Liver (tissue), 9 donors: Measurements from ENCODE around the gene SPATA1. TPM values are rescaled to one million over a fixed set of nuclear protein-coding genes. Genes with fewer than 3 reads are reported as not detected.
A peak's percentile ranks its signal among the peaks of the same experiment; 100 is the strongest.

Experiments
- DNase-seq: peaks from one replicate; pipeline ENCODE4 v3.0.0-alpha.2; 2017; ENCODE audit warnings: low spot score
- H3K27ac ChIP-seq, 2 donors: one replicate each; pipeline ENCODE4 v1.7.0; 2013; ENCODE audit warnings: inconsistent platforms in 2 of 2, low read length in 2 of 2, control low read depth in 1 of 2, low read depth in 1 of 2, mild to moderate bottlenecking in 1 of 2
- H3K27me3 ChIP-seq, 4 donors: one replicate each; pipeline versions ENCODE4 v1.6.1 to v1.7.0; 2013; ENCODE audit warnings: low read length in 3 of 4, inconsistent platforms in 1 of 4, mild to moderate bottlenecking in 1 of 4, moderate library complexity in 1 of 4; ENCODE audit not compliant: control insufficient read depth in 4 of 4, insufficient read depth in 4 of 4
- H3K36me3 ChIP-seq, 4 donors: one replicate each; pipeline versions ENCODE4 v1.6.1 to v1.7.0; 2013; ENCODE audit warnings: low read length in 3 of 4, mild to moderate bottlenecking in 3 of 4, low read depth in 1 of 4, moderate library complexity in 1 of 4; ENCODE audit not compliant: control insufficient read depth in 4 of 4, insufficient read depth in 3 of 4
- H3K4me1 ChIP-seq, 4 donors: one replicate each; pipeline versions ENCODE4 v1.6.1 to v1.7.0; 2013; ENCODE audit warnings: low read length in 3 of 4, mild to moderate bottlenecking in 3 of 4, moderate library complexity in 1 of 4; ENCODE audit not compliant: control insufficient read depth in 4 of 4, insufficient read depth in 4 of 4
- H3K4me3 ChIP-seq, 3 donors: one replicate each; pipeline versions ENCODE4 v1.6.1 to v1.7.0; 2013; ENCODE audit warnings: low read length in 3 of 3, control low read depth in 1 of 3, low read depth in 1 of 3, mild to moderate bottlenecking in 1 of 3
- H3K9ac ChIP-seq, 2 donors: one replicate each; pipeline ENCODE4 v1.7.0; 2013; ENCODE audit warnings: low read length in 2 of 2, mild to moderate bottlenecking in 2 of 2, moderate library complexity in 2 of 2, control low read depth in 1 of 2, low read depth in 1 of 2
- H3K9me3 ChIP-seq, 4 donors: one replicate each; pipeline versions ENCODE4 v1.6.1 to v1.7.0; 2013; ENCODE audit warnings: low read length in 3 of 4; ENCODE audit not compliant: control insufficient read depth in 4 of 4
- EGR1 ChIP-seq, 2 donors: IDR thresholded peaks; 2 replicates each; pipeline ENCODE4 v1.6.1; 2016 to 2018; ENCODE audit warnings: antibody characterized with exemption in 2 of 2, low read depth in 2 of 2
- FOXA1 ChIP-seq: IDR thresholded peaks from 2 replicates; pipeline ENCODE4 v1.6.1; 2016; ENCODE audit warnings: antibody characterized with exemption
- FOXA2 ChIP-seq: IDR thresholded peaks from 2 replicates; pipeline ENCODE4 v1.6.1; 2016; ENCODE audit warnings: antibody characterized with exemption
- HNF4A ChIP-seq, 2 donors: conservative IDR thresholded peaks; 2 replicates each; pipeline ENCODE4 v1.6.1; 2016; ENCODE audit warnings: antibody characterized with exemption in 2 of 2, mild to moderate bottlenecking in 2 of 2
- HNF4G ChIP-seq: IDR thresholded peaks from 2 replicates; pipeline ENCODE4 v1.6.1; 2016; ENCODE audit warnings: antibody characterized with exemption
- JUND ChIP-seq, 2 donors: IDR thresholded peaks; 2 replicates each; pipeline ENCODE4 v1.6.1; 2016; ENCODE audit warnings: antibody characterized with exemption in 2 of 2
- NR2F2 ChIP-seq: IDR thresholded peaks from 2 replicates; pipeline ENCODE4 v1.6.1; 2016; ENCODE audit warnings: antibody characterized with exemption
- RAD21 ChIP-seq, 2 donors: IDR thresholded peaks; 2 replicates each; pipeline ENCODE4 v1.6.1; 2016; ENCODE audit warnings: antibody characterized with exemption in 2 of 2, mild to moderate bottlenecking in 2 of 2
- RXRA ChIP-seq, 2 donors: IDR thresholded peaks; 2 replicates each; pipeline ENCODE4 v1.6.1; 2017 to 2018; ENCODE audit warnings: antibody characterized with exemption in 2 of 2, mild to moderate bottlenecking in 1 of 2
- SP1 ChIP-seq: IDR thresholded peaks from 2 replicates; pipeline ENCODE4 v1.6.1; 2018; ENCODE audit warnings: antibody characterized with exemption, mild to moderate bottlenecking
- TAF1 ChIP-seq: conservative IDR thresholded peaks from 2 replicates; pipeline ENCODE4 v1.6.1; 2016; ENCODE audit warnings: antibody characterized with exemption, mild to moderate bottlenecking
- YY1 ChIP-seq: IDR thresholded peaks from 2 replicates; pipeline ENCODE4 v1.6.1; 2016; ENCODE audit warnings: antibody characterized with exemption, mild to moderate bottlenecking
- WGBS: extraction: QIAGEN DNeasy Blood & Tissue Kit; methylation state at CpG from one replicate; pipeline ENCODE4 v1.1.7; 2013; 5-methylcytosine and 5-hydroxymethylcytosine counted together
- polyA plus RNA-seq, 2 donors: library from polyadenylated mRNA; stranded (reverse) in 1 of 2; unstranded in 1 of 2; fragments of 200-250 nt in 1 of 2; fragments of >200 nt in 1 of 2; fragmentation: Nextera tagmentation in 1 of 2; extraction: Ambion mirVana in 1 of 2; gene quantifications; one replicate each; pipeline versions ENCODE4 v1.2.1 to v1.2.3, GENCODE V29; 2013 to 2015
- total RNA-seq, 2 donors: library from RNA; depleted of rRNA; stranded (reverse); fragments of >200 nt; gene quantifications; one replicate each; pipeline ENCODE4 v1.2.3, GENCODE V29; 2014
- TF ChIP-seq, protein P1 (sequence below): IDR thresholded peaks from 2 replicates; pipeline ENCODE4 v1.6.1; 2016; ENCODE audit warnings: antibody characterized with exemption
- TF ChIP-seq, protein P2 (sequence below): fragments of 150-350 bp; IDR thresholded peaks from 2 replicates; pipeline ENCODE4 v1.5.1; 2017; ENCODE audit warnings: improper control_type of control experiment, low read depth, low read length; ENCODE audit not compliant: missing input control
- TF ChIP-seq, protein P3 (sequence below): IDR thresholded peaks from 2 replicates; pipeline ENCODE4 v1.6.1; 2016; ENCODE audit warnings: antibody characterized with exemption
- TF ChIP-seq, protein P4 (sequence below): IDR thresholded peaks from 2 replicates; pipeline ENCODE4 v1.6.1; 2016; ENCODE audit warnings: antibody characterized with exemption
- donor health status: healthy.
- donor health status: healthy.
- donor health status: healthy.
- donor health status: healthy.
- donor health status: healthy.

SPATA1 gene
- total and polyA plus RNA-seq, 4 donors = 0.06 to 2.2 (median 0.54) TPM

DNA sequence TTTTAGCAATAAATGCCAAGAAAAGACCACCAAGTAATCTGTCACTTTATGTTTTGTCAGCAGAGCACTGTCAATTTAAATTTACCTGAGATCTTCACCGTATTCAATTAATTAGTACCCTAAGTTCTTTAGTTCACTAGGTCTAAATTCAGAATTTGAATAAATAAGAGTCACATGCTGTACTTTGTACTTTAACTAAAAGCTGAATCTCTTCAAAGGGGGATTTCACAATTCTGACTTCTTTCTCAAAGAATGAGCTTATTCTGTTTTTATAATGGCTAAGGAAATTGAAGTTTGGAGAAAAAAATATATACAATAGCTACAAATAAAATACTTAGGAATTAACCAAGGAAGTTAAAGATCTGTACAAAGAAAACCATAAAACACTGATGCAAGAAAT, 2.3 kb downstream of the SPATA1 start:
- TF ChIP-seq HNF4A (conservative IDR thresholded peaks at IDR 0.05) (peak; percentile 70 to 71), RAD21 (IDR thresholded peaks at IDR 0.05) (no peak), TAF1 (no peak), RXRA (IDR thresholded peaks at IDR 0.05) (peak in 1 of 2 donors; percentile 19), SP1 (no peak)
- TF ChIP-seq, protein P1, sequence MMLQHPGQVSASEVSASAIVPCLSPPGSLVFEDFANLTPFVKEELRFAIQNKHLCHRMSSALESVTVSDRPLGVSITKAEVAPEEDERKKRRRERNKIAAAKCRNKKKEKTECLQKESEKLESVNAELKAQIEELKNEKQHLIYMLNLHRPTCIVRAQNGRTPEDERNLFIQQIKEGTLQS = no peak
- Histone ChIP-seq H3K9ac (no peak overlapping the region), H3K36me3 (no peaks in the 10 kb centered on the region), H3K9me3 (no peaks in the 10 kb centered on the region), H3K27me3 (no peaks in the 10 kb centered on the region), H3K27ac (no peak overlapping the region), H3K4me3 (no peak overlapping the region), H3K4me1 (peaks cover 0 to 22% (median 10%) of the 10 kb centered on the region in 4 donors)
- 37% methylated on average over 1 of the region's 1 CpG for WGBS
- DNase-seq = no peak

GRCh38 chr1:84509029-84509428, 2.8 kb downstream of the SPATA1 start:
- no peaks in the 10 kb centered on the region for H3K27me3 ChIP-seq
- no peak overlapping the region for H3K4me3 ChIP-seq
- no peaks in the 10 kb centered on the region for H3K9me3 ChIP-seq
- no peaks in the 10 kb centered on the region for H3K36me3 ChIP-seq
- 98% methylated on average over 4 of the region's 4 CpGs for WGBS
- H3K9ac ChIP-seq = no peak overlapping the region
- H3K27ac ChIP-seq = no peak overlapping the region
- TF ChIP-seq SP1 = no peak
- no peak for TF ChIP-seq JUND (IDR thresholded peaks at IDR 0.05)
- TF ChIP-seq YY1 = no peak
- TF ChIP-seq, protein P2, sequence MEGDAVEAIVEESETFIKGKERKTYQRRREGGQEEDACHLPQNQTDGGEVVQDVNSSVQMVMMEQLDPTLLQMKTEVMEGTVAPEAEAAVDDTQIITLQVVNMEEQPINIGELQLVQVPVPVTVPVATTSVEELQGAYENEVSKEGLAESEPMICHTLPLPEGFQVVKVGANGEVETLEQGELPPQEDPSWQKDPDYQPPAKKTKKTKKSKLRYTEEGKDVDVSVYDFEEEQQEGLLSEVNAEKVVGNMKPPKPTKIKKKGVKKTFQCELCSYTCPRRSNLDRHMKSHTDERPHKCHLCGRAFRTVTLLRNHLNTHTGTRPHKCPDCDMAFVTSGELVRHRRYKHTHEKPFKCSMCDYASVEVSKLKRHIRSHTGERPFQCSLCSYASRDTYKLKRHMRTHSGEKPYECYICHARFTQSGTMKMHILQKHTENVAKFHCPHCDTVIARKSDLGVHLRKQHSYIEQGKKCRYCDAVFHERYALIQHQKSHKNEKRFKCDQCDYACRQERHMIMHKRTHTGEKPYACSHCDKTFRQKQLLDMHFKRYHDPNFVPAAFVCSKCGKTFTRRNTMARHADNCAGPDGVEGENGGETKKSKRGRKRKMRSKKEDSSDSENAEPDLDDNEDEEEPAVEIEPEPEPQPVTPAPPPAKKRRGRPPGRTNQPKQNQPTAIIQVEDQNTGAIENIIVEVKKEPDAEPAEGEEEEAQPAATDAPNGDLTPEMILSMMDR = no peak
- TF ChIP-seq FOXA1 = no peak
- TF ChIP-seq EGR1 (IDR thresholded peaks at IDR 0.05; ENCODE audit: low read depth in 2 of 2) = no peak
- TF ChIP-seq, protein P3, sequence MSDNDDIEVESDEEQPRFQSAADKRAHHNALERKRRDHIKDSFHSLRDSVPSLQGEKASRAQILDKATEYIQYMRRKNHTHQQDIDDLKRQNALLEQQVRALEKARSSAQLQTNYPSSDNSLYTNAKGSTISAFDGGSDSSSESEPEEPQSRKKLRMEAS = no peak
- TF ChIP-seq HNF4A (conservative IDR thresholded peaks at IDR 0.05) = no peak
- TF ChIP-seq, protein P4, sequence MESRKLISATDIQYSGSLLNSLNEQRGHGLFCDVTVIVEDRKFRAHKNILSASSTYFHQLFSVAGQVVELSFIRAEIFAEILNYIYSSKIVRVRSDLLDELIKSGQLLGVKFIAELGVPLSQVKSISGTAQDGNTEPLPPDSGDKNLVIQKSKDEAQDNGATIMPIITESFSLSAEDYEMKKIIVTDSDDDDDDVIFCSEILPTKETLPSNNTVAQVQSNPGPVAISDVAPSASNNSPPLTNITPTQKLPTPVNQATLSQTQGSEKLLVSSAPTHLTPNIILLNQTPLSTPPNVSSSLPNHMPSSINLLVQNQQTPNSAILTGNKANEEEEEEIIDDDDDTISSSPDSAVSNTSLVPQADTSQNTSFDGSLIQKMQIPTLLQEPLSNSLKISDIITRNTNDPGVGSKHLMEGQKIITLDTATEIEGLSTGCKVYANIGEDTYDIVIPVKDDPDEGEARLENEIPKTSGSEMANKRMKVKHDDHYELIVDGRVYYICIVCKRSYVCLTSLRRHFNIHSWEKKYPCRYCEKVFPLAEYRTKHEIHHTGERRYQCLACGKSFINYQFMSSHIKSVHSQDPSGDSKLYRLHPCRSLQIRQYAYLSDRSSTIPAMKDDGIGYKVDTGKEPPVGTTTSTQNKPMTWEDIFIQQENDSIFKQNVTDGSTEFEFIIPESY = no peak
- TF ChIP-seq HNF4G = no peak
- no peak for TF ChIP-seq RXRA (IDR thresholded peaks at IDR 0.05)
- TF ChIP-seq TAF1 = no peak
- no peak for TF ChIP-seq NR2F2
- TF ChIP-seq, protein P1 = no peak
- no peak for TF ChIP-seq FOXA2
- H3K4me1 ChIP-seq = peaks cover 0 to 17% (median 5%) of the 10 kb centered on the region in 4 donors
- DNase-seq = no peak
